Osteoblast (primary cell): ENCODE measurements around the gene HOXA11. TPM values are rescaled to one million over a fixed set of nuclear protein-coding genes. Genes with fewer than 3 reads are reported as not detected.
A peak's percentile ranks its signal among the peaks of the same experiment; 100 is the strongest.

ENCODE experiments used
- DNase-seq: peaks from one replicate; pipeline ENCODE4 v3.0.0; 2011; ENCODE audit warnings: low spot score, mixed read lengths; ENCODE audit not compliant: insufficient read length; ENCODE audit errors: missing footprints
- H2AFZ ChIP-seq: 2 replicates; pipeline ENCODE4 v1.6.0; 2011; ENCODE audit warnings: mild to moderate bottlenecking, low read length
- H3K27ac ChIP-seq: 2 replicates; pipeline ENCODE4 v1.5.1; 2011; ENCODE audit warnings: mild to moderate bottlenecking, low read depth, low read length, moderate library complexity
- H3K27me3 ChIP-seq: 2 replicates; pipeline ENCODE4 v1.6.0; 2012; ENCODE audit warnings: mild to moderate bottlenecking, control low read depth, inconsistent platforms, low read length, moderate library complexity; ENCODE audit not compliant: insufficient read depth
- H3K36me3 ChIP-seq: 2 replicates; pipeline ENCODE4 v1.5.1; 2011; ENCODE audit warnings: mild to moderate bottlenecking, low read length, control low read depth, moderate library complexity; ENCODE audit not compliant: insufficient read depth
- H3K4me1 ChIP-seq: 2 replicates; pipeline ENCODE4 v1.5.1; 2011; ENCODE audit warnings: mild to moderate bottlenecking, low read length, control low read depth, moderate library complexity; ENCODE audit not compliant: insufficient read depth
- H3K4me2 ChIP-seq: 2 replicates; pipeline ENCODE4 v1.6.0; 2011; ENCODE audit warnings: mild to moderate bottlenecking, low read length; ENCODE audit not compliant: insufficient read depth
- H3K4me3 ChIP-seq: fragments of 200-600 bp; sonication (generic); 3 replicates; pipeline ENCODE4 v1.5.1; 2012; ENCODE audit warnings: mild to moderate bottlenecking, low read length, inconsistent platforms; ENCODE audit not compliant: insufficient read depth
- H3K79me2 ChIP-seq: 2 replicates; pipeline ENCODE4 v1.6.0; 2012; ENCODE audit warnings: mild to moderate bottlenecking, low read length, control low read depth, inconsistent platforms; ENCODE audit not compliant: insufficient read depth
- H3K9me3 ChIP-seq: 2 replicates; pipeline ENCODE4 v1.5.1; 2011; ENCODE audit warnings: low read depth, low read length, control low read depth
- H4K20me1 ChIP-seq: 2 replicates; pipeline ENCODE4 v1.6.0; 2012; ENCODE audit warnings: mild to moderate bottlenecking, low read length, control low read depth; ENCODE audit not compliant: insufficient read depth
- CTCF ChIP-seq: IDR thresholded peaks from 2 replicates; pipeline ENCODE4 v1.5.1; 2011; ENCODE audit warnings: mild to moderate bottlenecking, low read depth, low read length, moderate library complexity; ENCODE audit errors: extremely low read depth
- total RNA-seq: library from RNA; depleted of rRNA; stranded (reverse); fragments of >200 nt; gene quantifications from 2 replicates; pipeline ENCODE4 v1.2.3, GENCODE V29; 2012

The HOXA11 gene
- total RNA-seq, 1 donor: 15.2 TPM

DNA sequence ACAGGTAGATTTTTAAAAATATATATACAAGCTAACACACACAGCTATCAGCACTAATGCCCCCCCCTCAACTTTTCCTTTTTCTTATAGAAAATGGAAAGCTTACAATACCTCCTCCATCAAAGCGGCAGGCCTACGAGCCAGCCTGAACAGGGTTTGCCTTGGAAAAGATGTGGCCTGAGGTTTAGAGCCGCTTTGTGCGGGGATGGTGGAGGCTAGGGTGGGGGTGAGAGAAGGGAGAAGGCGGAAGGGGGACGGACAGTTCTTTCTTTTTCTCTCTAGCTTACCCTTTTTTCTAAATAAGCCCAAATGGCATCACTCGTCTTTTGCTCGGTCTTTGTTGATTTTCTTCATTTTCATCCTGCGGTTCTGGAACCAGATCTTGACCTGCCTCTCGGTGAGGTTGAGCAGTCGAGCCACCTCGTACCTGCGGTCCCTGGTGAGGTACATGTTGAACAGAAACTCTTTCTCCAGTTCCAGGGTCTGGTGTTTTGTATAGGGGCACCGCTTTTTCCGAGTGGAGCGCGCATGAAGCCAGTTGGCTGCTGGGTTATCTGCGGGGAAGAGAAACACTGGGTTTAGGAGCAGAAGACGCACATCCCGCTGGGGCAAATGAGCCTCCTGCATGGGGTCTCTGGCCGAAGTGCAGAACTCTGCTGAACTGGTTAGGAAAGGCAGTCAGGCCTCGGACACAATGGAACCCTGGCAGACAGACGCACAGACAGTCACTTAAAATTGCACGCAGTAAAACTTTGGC, 21.6 kb downstream of the HOXA11 start:
- Histone ChIP-seq H3K79me2 (peaks cover 83% of the 10 kb centered on the region), H3K4me1 (peaks cover 28% of the 10 kb centered on the region), H3K4me3 (peak overlapping the region; percentile 75), H3K9me3 (no peaks in the 10 kb centered on the region), H3K27ac (peak overlapping the region; percentile 95), H3K36me3 (peaks cover 16% of the 10 kb centered on the region), H3K27me3 (no peaks in the 10 kb centered on the region), H2AFZ (no peak overlapping the region), H3K4me2 (peak overlapping the region; percentile 99), H4K20me1 (peaks cover 17% of the 10 kb centered on the region)
- no peak for DNase-seq
- no peak for TF ChIP-seq CTCF

DNA sequence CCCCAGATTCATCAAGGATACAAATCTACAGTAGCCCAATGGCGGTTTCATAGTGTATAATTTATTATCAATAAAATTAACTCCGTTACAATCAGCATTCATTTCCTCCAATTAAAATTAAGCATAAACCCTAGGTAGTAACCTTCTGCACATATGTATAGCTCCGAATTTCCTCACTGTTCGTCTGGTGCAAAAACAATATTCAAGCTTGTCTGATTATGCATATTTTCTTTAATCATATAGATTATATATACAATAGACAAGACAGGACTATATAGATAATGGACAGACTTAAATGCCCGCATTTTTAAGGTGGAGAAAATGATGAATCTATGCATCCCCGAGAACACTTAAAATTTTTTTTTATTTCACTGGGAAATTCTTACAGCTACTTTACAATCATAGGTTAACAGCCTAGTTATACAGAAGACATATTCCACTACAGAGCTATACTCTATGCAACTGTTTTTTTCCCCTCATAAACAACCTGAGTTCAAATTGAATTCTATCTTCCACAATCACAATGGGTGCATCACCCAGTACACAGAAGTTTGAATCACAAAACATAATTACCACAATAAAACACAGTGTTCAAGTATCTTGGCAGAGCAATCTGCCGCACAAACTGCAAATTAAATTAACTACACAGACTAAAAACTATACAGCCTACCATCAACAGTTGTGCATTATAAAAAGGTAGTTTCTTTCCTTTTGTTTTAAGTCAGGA, 22.3 kb downstream of the HOXA11 start:
- Histone ChIP-seq H4K20me1 (peaks cover 17% of the 10 kb centered on the region), H3K79me2 (peaks cover 76% of the 10 kb centered on the region), H3K4me3 (peak overlapping the region; percentile 75), H3K4me1 (peaks cover 21% of the 10 kb centered on the region), H3K9me3 (no peaks in the 10 kb centered on the region), H3K4me2 (peak overlapping the region; percentile 99), H3K27ac (peak overlapping the region; percentile 95), H3K27me3 (no peaks in the 10 kb centered on the region), H3K36me3 (peaks cover 13% of the 10 kb centered on the region), H2AFZ (no peak overlapping the region)
- no peak for DNase-seq
- no peak for TF ChIP-seq CTCF

GRCh38 chr7:27161721-27162560, 23.1 kb downstream of the HOXA11 start:
- Histone ChIP-seq H3K4me3 (peak overlapping the region; percentile 75), H3K4me2 (peak overlapping the region; percentile 99), H4K20me1 (peaks cover 17% of the 10 kb centered on the region), H2AFZ (no peak overlapping the region), H3K4me1 (peaks cover 13% of the 10 kb centered on the region), H3K27me3 (no peaks in the 10 kb centered on the region), H3K36me3 (peaks cover 12% of the 10 kb centered on the region), H3K27ac (peak overlapping the region; percentile 95), H3K79me2 (peaks cover 68% of the 10 kb centered on the region), H3K9me3 (no peaks in the 10 kb centered on the region)
- DNase-seq: peak; percentile 84
- TF ChIP-seq CTCF: no peak
